SKM-1 treated with dmso at 0.1 percent for 144 hours (cell line): Measurements from ENCODE around the gene METRN.
"Not testable (repeated sequence)": the region's sequence is repeated elsewhere in the genome, so short reads cannot be mapped to it uniquely, and the experiment has no call there.

Experiments
- DNase-seq: peaks from one replicate; lab custom pipeline; 2025; ENCODE audit not compliant: unreplicated experiment; lab: John Stamatoyannopoulos, UW

METRN gene

GRCh38 chr16:734208-734980 lies 19.5 kb downstream of the METRN start:
- no peak for DNase-seq

GRCh38 chr16:734981-735881 lies 20.3 kb downstream of the METRN start:
- DNase-seq = no peak

GRCh38 chr16:735982-736453 lies 21.1 kb downstream of the METRN start:
- DNase-seq = no peak

- DNase-seq = no peak
These were observed 22.1 kb downstream of the METRN start for GRCh38 chr16:736936-737481.

- DNase-seq = no peak
These were observed 24.9 kb downstream of the METRN start for GRCh38 chr16:739560-740458.

GRCh38 chr16:740459-740763 lies 25.5 kb downstream of the METRN start:
- no peak for DNase-seq

- peak; percentile 55 for DNase-seq
These were observed 26.0 kb downstream of the METRN start, which contains the start of gene CIAO3 for GRCh38 chr16:740764-741505. Gene CIAO3, minus strand, starts transcription at chr16:740997. Its CDS starts 12 bp downstream, at chr16:740985.

- DNase-seq = no peak
These were observed 27.2 kb downstream of the METRN start for GRCh38 chr16:741986-742629.

GRCh38 chr16:742894-743293 lies 28.0 kb downstream of the METRN start:
- not testable (repeated sequence) for DNase-seq

- no peak for DNase-seq
These were observed 29.0 kb downstream of the METRN start for GRCh38 chr16:743794-744500.

- no peak for DNase-seq
These were observed 30.8 kb downstream of the METRN start for GRCh38 chr16:745739-746138.

GRCh38 chr16:746637-747036 lies 31.7 kb downstream of the METRN start:
- no peak for DNase-seq

- no peak for DNase-seq
These were observed 33.2 kb downstream of the METRN start for GRCh38 chr16:747978-748746.

GRCh38 chr16:749010-749409 lies 34.1 kb downstream of the METRN start:
- DNase-seq = no peak

GRCh38 chr16:750485-750884 lies 35.6 kb downstream of the METRN start:
- no peak for DNase-seq

GRCh38 chr16:751152-752006 lies 36.5 kb downstream of the METRN start:
- DNase-seq = no peak

- no peak for DNase-seq
These were observed 37.0 kb downstream of the METRN start for GRCh38 chr16:752007-752312.
